CD14-positive monocyte (primary cell): Measurements from ENCODE around the gene ISM2. TPM values are rescaled to one million over a fixed set of nuclear protein-coding genes. Genes with fewer than 3 reads are reported as not detected.

Experiments used
- DNase-seq, 3 donors: peaks; one replicate each; pipeline ENCODE4 v3.0.0-alpha.2; 2011 to 2022
- H2AFZ ChIP-seq: 2 replicates; pipeline ENCODE4 v1.6.0; 2012; ENCODE audit warnings: mild to moderate bottlenecking, low read depth, low read length, inconsistent platforms; ENCODE audit not compliant: insufficient read depth, poor library complexity, severe bottlenecking
- H3K27ac ChIP-seq, 2 donors: 1 replicate in 1 of 2; 2 replicates in 1 of 2; pipeline ENCODE4 v1.5.1; 2012 to 2013; ENCODE audit warnings: low read length in 2 of 2, control low read depth in 1 of 2, inconsistent platforms in 1 of 2, low read depth in 1 of 2, mild to moderate bottlenecking in 1 of 2
- H3K27me3 ChIP-seq, 2 donors: one replicate each; pipeline versions ENCODE4 v1.6.0 to v1.6.1; 2011 to 2013; ENCODE audit warnings: low read length in 2 of 2; ENCODE audit not compliant: control insufficient read depth in 2 of 2, insufficient read depth in 2 of 2
- H3K36me3 ChIP-seq, 2 donors: replicated peaks in 1 of 2; 1 replicate in 1 of 2; 2 replicates in 1 of 2; pipeline versions ENCODE4 v1.5.1 to v1.6.1; 2012 to 2013; ENCODE audit warnings: low read length in 2 of 2, control low read depth in 1 of 2, inconsistent platforms in 1 of 2, mild to moderate bottlenecking in 1 of 2; ENCODE audit not compliant: insufficient read depth in 2 of 2, control insufficient read depth in 1 of 2
- H3K4me1 ChIP-seq, 2 donors: 1 replicate in 1 of 2; 2 replicates in 1 of 2; pipeline versions ENCODE4 v1.5.1 to v1.6.1; 2012 to 2013; ENCODE audit warnings: low read length in 2 of 2, control low read depth in 1 of 2, inconsistent platforms in 1 of 2, mild to moderate bottlenecking in 1 of 2, moderate library complexity in 1 of 2; ENCODE audit not compliant: insufficient read depth in 2 of 2, control insufficient read depth in 1 of 2
- H3K4me2 ChIP-seq: replicated peaks from 2 replicates; pipeline ENCODE3; 2012; ENCODE audit warnings: low read length, moderate library complexity, mild to moderate bottlenecking; ENCODE audit not compliant: poor library complexity, severe bottlenecking; ENCODE audit errors: extremely low read depth
- H3K4me3 ChIP-seq, 3 experiments: fragments of 200-600 bp in 1 of 3; sonication (generic) in 1 of 3; replicated peaks in 1 of 3; 1 replicate in 2 of 3; 2 replicates in 1 of 3; pipeline ENCODE4 v1.5.1; 2011 to 2013; ENCODE audit warnings: low read length in 3 of 3, mild to moderate bottlenecking in 3 of 3, control low read depth in 2 of 3, low read depth in 2 of 3, inconsistent platforms in 1 of 3, moderate library complexity in 1 of 3
- H3K79me2 ChIP-seq: 2 replicates; pipeline ENCODE4 v1.6.0; 2012; ENCODE audit warnings: mild to moderate bottlenecking, control low read depth, inconsistent platforms, low read length, moderate library complexity; ENCODE audit not compliant: insufficient read depth
- H3K9ac ChIP-seq: 2 replicates; pipeline ENCODE4 v1.6.0; 2017; ENCODE audit warnings: low read length, mild to moderate bottlenecking; ENCODE audit not compliant: insufficient read depth, poor library complexity, severe bottlenecking
- H3K9me3 ChIP-seq, 2 donors: replicated peaks in 1 of 2; 1 replicate in 1 of 2; 2 replicates in 1 of 2; pipeline versions ENCODE4 v1.5.1 to v1.6.1; 2012 to 2013; ENCODE audit warnings: low read length in 2 of 2, control low read depth in 1 of 2; ENCODE audit not compliant: control insufficient read depth in 1 of 2, insufficient read depth in 1 of 2
- H4K20me1 ChIP-seq: 2 replicates; pipeline ENCODE4 v1.6.0; 2012; ENCODE audit warnings: mild to moderate bottlenecking, low read length, control low read depth, moderate library complexity; ENCODE audit not compliant: insufficient read depth
- H3K27ac Mint-ChIP-seq, 7 donors: one replicate each; pipeline ENCODE4 v1.8.0; 2020; ENCODE audit warnings: mild to moderate bottlenecking in 7 of 7, mixed read lengths in 7 of 7, moderate library complexity in 6 of 7, inconsistent platforms in 2 of 7
- H3K27me3 Mint-ChIP-seq, 3 donors: one replicate each; pipeline ENCODE4 v1.8.0; 2021 to 2022; ENCODE audit warnings: low read depth in 3 of 3, mild to moderate bottlenecking in 3 of 3, mixed read lengths in 3 of 3, moderate library complexity in 3 of 3, inconsistent platforms in 1 of 3
- H3K36me3 Mint-ChIP-seq, 2 donors: one replicate each; pipeline ENCODE4 v1.8.0; 2020; ENCODE audit warnings: mixed read lengths in 2 of 2, inconsistent platforms in 1 of 2, mild to moderate bottlenecking in 1 of 2
- H3K4me1 Mint-ChIP-seq: one replicate; pipeline ENCODE4 v1.8.0; 2020; ENCODE audit warnings: mild to moderate bottlenecking, mixed read lengths
- H3K4me3 Mint-ChIP-seq, 2 donors: one replicate each; pipeline ENCODE4 v1.8.0; 2020; ENCODE audit warnings: mild to moderate bottlenecking in 2 of 2, mixed read lengths in 2 of 2, moderate library complexity in 1 of 2
- H3K9me3 Mint-ChIP-seq, 7 donors: one replicate each; pipeline ENCODE4 v1.8.0; 2020 to 2022; ENCODE audit warnings: mixed read lengths in 7 of 7, mild to moderate bottlenecking in 6 of 7, moderate library complexity in 6 of 7, inconsistent platforms in 2 of 7
- CTCF ChIP-seq: fragments of 200-600 bp; IDR thresholded peaks from one replicate; pipeline ENCODE4 v1.8.0; 2022; ENCODE audit warnings: antibody characterized with exemption, mild to moderate bottlenecking
- WGBS: methylation state at CpG from one replicate; pipeline ENCODE4 v1.1.5; 2013; ENCODE audit warnings: missing lambda C conversion rate; ENCODE audit not compliant: insufficient coverage; 5-methylcytosine and 5-hydroxymethylcytosine counted together
- intact Hi-C, 2 donors: fragments of 100-400 bp; cut with micrococcal nuclease; formaldehyde crosslinking; loops; one replicate each; pipeline versions ENCODE4 v1.15.0 to v1.15.1; 2023
- polyA plus RNA-seq, 3 donors: library from polyadenylated mRNA; depleted of rRNA in 1 of 3; unstranded in 2 of 3; stranded (reverse) in 1 of 3; fragments of 300-500 nt in 2 of 3; fragments of >200 nt in 1 of 3; fragmentation: Illumina TruSeq in 2 of 3; gene quantifications; 1 replicate in 2 of 3; 2 replicates in 1 of 3; pipeline ENCODE4 v1.2.3, GENCODE V29; 2012 to 2021

The ISM2 gene
- polyA plus RNA-seq, 3 donors: not detected

GRCh38 chr14:77516126-77516525 lies 17.5 kb upstream of the ISM2 start:
- Mint-ChIP-seq H3K9me3 (no peaks in the 10 kb centered on the region), H3K4me1 (peaks cover 15% of the 10 kb centered on the region), H3K27me3 (peaks cover 0 to 3% (median 0%) of the 10 kb centered on the region in 3 donors), H3K4me3 (no peak overlapping the region), H3K36me3 (peaks cover 88 to 98% of the 10 kb centered on the region in 2 donors), H3K27ac (no peak overlapping the region)
- peaks cover 78 to 99% of the 10 kb centered on the region in 2 donors for H3K36me3 ChIP-seq
- no peak overlapping the region for H3K4me3 ChIP-seq
- H2AFZ ChIP-seq: no peak overlapping the region
- intact Hi-C loops: no loop called here
- TF ChIP-seq CTCF: no peak
- peaks cover 0 to 7% of the 10 kb centered on the region in 2 donors for H3K4me1 ChIP-seq
- no peak overlapping the region for H3K27ac ChIP-seq
- peaks cover 82% of the 10 kb centered on the region for H4K20me1 ChIP-seq
- no peaks in the 10 kb centered on the region for H3K79me2 ChIP-seq
- no peak for DNase-seq
- H3K27me3 ChIP-seq: no peaks in the 10 kb centered on the region
- H3K9ac ChIP-seq: no peak overlapping the region
- no peaks in the 10 kb centered on the region for H3K9me3 ChIP-seq
- no peak overlapping the region for H3K4me2 ChIP-seq

GRCh38 chr14:77511486-77512162 lies 13.0 kb upstream of the ISM2 start:
- H4K20me1 ChIP-seq: peaks cover 68% of the 10 kb centered on the region
- H2AFZ ChIP-seq: no peak overlapping the region
- H3K79me2 ChIP-seq: no peaks in the 10 kb centered on the region
- intact Hi-C loops: no loop called here
- WGBS: 98% methylated on average over 7 of the region's 8 CpGs
- H3K27me3 ChIP-seq: no peaks in the 10 kb centered on the region
- Mint-ChIP-seq H3K4me1 (no peaks in the 10 kb centered on the region), H3K27me3 (peaks cover 0 to 3% (median 1%) of the 10 kb centered on the region in 3 donors), H3K9me3 (no peaks in the 10 kb centered on the region), H3K4me3 (no peak overlapping the region), H3K27ac (peak overlapping the region in 2 of 7 donors; percentile 14 to 63), H3K36me3 (peaks cover 83 to 96% of the 10 kb centered on the region in 2 donors)
- no peak overlapping the region for H3K4me2 ChIP-seq
- H3K4me1 ChIP-seq: no peaks in the 10 kb centered on the region
- H3K27ac ChIP-seq: no peak overlapping the region
- no peak for DNase-seq
- peaks cover 78 to 99% of the 10 kb centered on the region in 2 donors for H3K36me3 ChIP-seq
- no peak overlapping the region for H3K9ac ChIP-seq
- no peak for TF ChIP-seq CTCF
- no peaks in the 10 kb centered on the region for H3K9me3 ChIP-seq
- no peak overlapping the region for H3K4me3 ChIP-seq
